SU-DHL-6 (cell line): Measurements from ENCODE around the gene CASQ2.

Experiments
- H2AFZ ChIP-seq: fragments of 200-600 bp; sonication (generic); 2 replicates; pipeline ENCODE4 v1.6.1; 2014; ENCODE audit warnings: low read depth, mild to moderate bottlenecking, moderate library complexity, mixed read lengths, antibody characterized with exemption, low read length; ENCODE audit not compliant: severe bottlenecking
- H3F3A ChIP-seq: fragments of 200-600 bp; shearing (Covaris generic); 2 replicates; pipeline ENCODE4 v1.6.0; 2016; ENCODE audit warnings: antibody characterized with exemption, mild to moderate bottlenecking; ENCODE audit not compliant: insufficient read depth
- H3K27ac ChIP-seq: fragments of 200-600 bp; sonication (generic); 2 replicates; pipeline ENCODE4 v1.5.1; 2016; ENCODE audit warnings: low read depth, mild to moderate bottlenecking, low read length, moderate library complexity, mixed read lengths
- H3K27me3 ChIP-seq: fragments of 200-600 bp; sonication (generic), shearing (Covaris generic); 2 replicates; pipeline ENCODE4 v1.6.0; 2014; ENCODE audit warnings: mild to moderate bottlenecking, low read length
- H3K36me3 ChIP-seq: fragments of 200-600 bp; sonication (generic); 2 replicates; pipeline ENCODE4 v1.6.1; 2014; ENCODE audit warnings: mild to moderate bottlenecking, low read length, mixed read lengths
- H3K4me2 ChIP-seq: fragments of 300-600, 200-600 bp; shearing (Covaris generic), sonication (generic); 2 replicates; pipeline ENCODE4 v1.6.0; 2014; ENCODE audit warnings: low read length, low read depth, mild to moderate bottlenecking; ENCODE audit not compliant: poor library complexity, severe bottlenecking
- H3K4me3 ChIP-seq: fragments of 200-600 bp; sonication (generic); 2 replicates; pipeline ENCODE4 v1.5.1; 2014; ENCODE audit warnings: antibody characterized with exemption, low read length, mild to moderate bottlenecking, mixed read lengths; ENCODE audit not compliant: insufficient read depth, poor library complexity, severe bottlenecking
- H3K79me2 ChIP-seq: fragments of 200-600 bp; sonication (generic); 2 replicates; pipeline ENCODE4 v1.6.1; 2014; ENCODE audit warnings: mild to moderate bottlenecking, low read length, moderate library complexity; ENCODE audit not compliant: insufficient read depth
- H3K9ac ChIP-seq: fragments of 200-600 bp; sonication (generic); 2 replicates; pipeline ENCODE4 v1.7.0; 2014; ENCODE audit warnings: mild to moderate bottlenecking, low read length
- H3K9me2 ChIP-seq: fragments of 200-600 bp; sonication (generic); replicated peaks from 2 replicates; pipeline ENCODE4 v1.6.1; 2014; ENCODE audit warnings: low read length; ENCODE audit not compliant: insufficient read depth
- H3K9me3 ChIP-seq: fragments of 200-600 bp; sonication (generic); 2 replicates; pipeline ENCODE4 v1.6.1; 2014; ENCODE audit warnings: low read length, mixed read lengths; ENCODE audit not compliant: insufficient read depth
- H4K20me1 ChIP-seq: fragments of 200-600 bp; sonication (generic); 2 replicates; pipeline ENCODE4 v1.6.1; 2014; ENCODE audit warnings: low read depth, mild to moderate bottlenecking, antibody characterized with exemption, low read length, moderate library complexity, mixed read lengths
- CTCF ChIP-seq: fragments of 200-600 bp; sonication (generic); IDR thresholded peaks from one replicate; pipeline ENCODE4 v1.5.1; 2017; ENCODE audit warnings: antibody characterized with exemption, mild to moderate bottlenecking, low read length, moderate library complexity; ENCODE audit not compliant: insufficient read depth, poor library complexity, severe bottlenecking
- EZH2phosphoT487 ChIP-seq: fragments of 200-600 bp; sonication (generic), shearing (Covaris generic); conservative IDR thresholded peaks from 2 replicates; pipeline ENCODE4 v1.6.1; 2018; ENCODE audit warnings: mild to moderate bottlenecking, antibody characterized with exemption, low read length, moderate library complexity, mixed read lengths

Gene CASQ2

DNA sequence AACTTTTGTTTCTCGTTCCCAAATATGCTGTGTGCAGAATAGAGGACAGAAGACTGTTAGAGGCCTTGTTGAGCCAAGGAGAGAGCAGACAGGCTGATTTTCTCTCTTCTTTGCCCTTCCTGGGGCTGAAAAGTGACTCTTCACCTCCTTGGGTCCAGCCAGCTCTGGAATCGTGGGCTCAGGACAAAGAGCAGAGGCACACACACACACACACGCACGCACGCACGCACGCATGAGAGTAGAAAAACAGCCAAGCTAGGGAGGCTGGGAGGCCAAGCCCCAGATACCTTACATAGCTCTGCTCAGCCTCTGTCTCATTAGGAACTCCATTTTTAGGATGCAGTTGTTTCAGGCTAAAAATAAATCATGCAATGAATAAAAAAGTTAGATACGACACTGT lies at the start of gene CASQ2:
Gene CASQ2, minus strand, starts transcription at position 166 of the 400 bp plus-strand sequence. CDS start 173 bp downstream, outside the sequence.
- no peaks in the 10 kb centered on the region for H4K20me1 ChIP-seq
- H3K9me2 ChIP-seq, result no peaks in the 10 kb centered on the region
- H3K79me2 ChIP-seq, result no peaks in the 10 kb centered on the region
- H3K9me3 ChIP-seq, result no peaks in the 10 kb centered on the region
- H3K36me3 ChIP-seq, result no peaks in the 10 kb centered on the region
- H3K27me3 ChIP-seq, result no peaks in the 10 kb centered on the region
- H3K4me3 ChIP-seq, result no peak within 1 kb of the TSS
- H3K9ac ChIP-seq, result no peak within 1 kb of the TSS
- H3F3A ChIP-seq, result no peaks in the 10 kb centered on the region
- no peak within 1 kb of the TSS for H3K4me2 ChIP-seq
- H2AFZ ChIP-seq, result no peak within 1 kb of the TSS
- H3K27ac ChIP-seq, result no peak within 1 kb of the TSS
- TF ChIP-seq EZH2phosphoT487 (no peak), CTCF (no peak)

DNA sequence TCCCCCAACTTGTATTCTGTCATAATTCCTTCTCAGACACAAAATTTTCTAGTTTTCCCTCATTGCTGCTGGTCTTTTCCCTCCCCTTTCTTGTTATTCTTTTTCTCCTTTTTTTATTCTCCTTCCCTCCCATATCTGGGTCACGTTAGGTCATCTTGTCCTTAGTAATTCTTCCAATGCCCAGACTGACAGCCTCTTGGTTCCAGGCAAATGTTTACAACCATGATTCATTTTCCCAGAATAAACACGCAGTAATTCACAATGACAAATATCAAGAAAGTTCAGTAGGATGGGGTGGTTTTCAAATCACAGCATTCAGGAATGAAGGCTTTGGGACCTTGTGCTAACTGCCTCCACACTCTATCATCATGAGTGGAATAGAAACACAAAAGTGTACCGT lies 47.2 kb upstream of the CASQ2 start:
- Histone ChIP-seq H3K4me2 (no peak overlapping the region), H4K20me1 (no peaks in the 10 kb centered on the region), H3K27ac (no peak overlapping the region), H3K79me2 (no peaks in the 10 kb centered on the region), H3K9me3 (no peaks in the 10 kb centered on the region), H3K27me3 (no peaks in the 10 kb centered on the region), H2AFZ (no peak overlapping the region), H3K9ac (no peak overlapping the region), H3K9me2 (no peaks in the 10 kb centered on the region), H3K4me3 (no peak overlapping the region), H3F3A (no peaks in the 10 kb centered on the region), H3K36me3 (no peaks in the 10 kb centered on the region)
- TF ChIP-seq CTCF (no peak), EZH2phosphoT487 (no peak)

DNA sequence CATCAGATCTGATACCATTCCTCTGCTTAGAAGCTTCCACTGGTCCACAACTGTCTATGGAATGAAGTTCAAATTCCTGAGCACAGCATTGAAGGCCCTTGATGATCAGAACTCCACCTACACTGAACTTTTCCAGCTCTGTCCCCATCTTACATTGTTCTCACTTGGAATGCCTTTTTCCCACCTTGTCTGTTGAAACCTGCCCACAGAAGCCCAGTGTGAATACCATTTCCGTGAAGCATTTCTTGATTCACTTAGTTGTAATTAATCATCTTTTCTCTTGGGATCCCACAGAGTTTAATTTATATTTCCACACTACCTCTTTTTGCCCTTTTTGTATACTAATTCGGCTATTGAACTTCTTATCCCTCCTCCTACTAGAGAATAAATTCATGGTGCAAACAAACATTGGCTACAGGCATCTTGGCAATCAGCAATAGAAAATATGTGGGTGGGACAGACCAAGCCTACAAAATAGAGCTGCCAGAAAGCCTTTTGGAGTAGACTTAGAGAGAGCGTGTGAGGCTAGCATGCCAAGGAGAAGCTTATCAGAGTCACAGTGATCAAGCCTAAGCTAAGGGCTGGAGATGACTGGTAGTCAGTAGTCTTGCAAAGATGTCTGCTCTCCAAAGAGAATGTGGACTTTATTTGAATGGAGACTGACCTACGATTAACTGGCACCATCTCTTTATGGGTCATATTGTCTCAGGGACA lies 46.3 kb upstream of the CASQ2 start:
- no peaks in the 10 kb centered on the region for H3K36me3 ChIP-seq
- H4K20me1 ChIP-seq, result no peaks in the 10 kb centered on the region
- no peaks in the 10 kb centered on the region for H3K9me2 ChIP-seq
- H3K27me3 ChIP-seq, result no peaks in the 10 kb centered on the region
- no peak overlapping the region for H3K9ac ChIP-seq
- no peak overlapping the region for H2AFZ ChIP-seq
- H3K4me2 ChIP-seq, result no peak overlapping the region
- H3K27ac ChIP-seq, result no peak overlapping the region
- H3K9me3 ChIP-seq, result no peaks in the 10 kb centered on the region
- no peaks in the 10 kb centered on the region for H3F3A ChIP-seq
- TF ChIP-seq CTCF (no peak), EZH2phosphoT487 (no peak)
- H3K4me3 ChIP-seq, result no peak overlapping the region
- no peaks in the 10 kb centered on the region for H3K79me2 ChIP-seq
